ENCODE measurements around the gene FAAP100. TPM values are rescaled to one million over a fixed set of nuclear protein-coding genes. Genes with fewer than 3 reads are reported as not detected.

FAAP100 gene
- total and polyA plus RNA-seq, 2 donors (not counting 1 experiment from before 2014, with no cell fraction given) = 62.0 to 72.7 TPM

GRCh38 chr17:81580481-81580880 lies 28.3 kb upstream of the FAAP100 start:
- no peaks in the 10 kb centered on the region for H3K27me3 Mint-ChIP-seq
- ATAC-seq (ENCODE audit: low read depth) = no peak
- peaks cover 68% of the 10 kb centered on the region for H3K79me2 ChIP-seq (ENCODE audit: control insufficient read depth, insufficient read depth, low read length)
- H3K27me3 ChIP-seq (replicated peaks in 1 of 4; ENCODE audit: control extremely low read depth in 1 of 4, control insufficient read depth in 3 of 4, insufficient read depth in 4 of 4, low read length in 3 of 4) = no peaks in the 10 kb centered on the region
- CTCF ChIA-PET = no interaction called here
- peaks cover 24% of the 10 kb centered on the region for H4K20me1 ChIP-seq (ENCODE audit: control insufficient read depth, insufficient read depth, low read length, poor library complexity, severe bottlenecking)
- H3K4me2 ChIP-seq (replicated peaks; ENCODE audit: low read depth, low read length, poor library complexity, severe bottlenecking) = no peak overlapping the region
- peaks cover 0 to 7% of the 10 kb centered on the region in 2 donors for H3K4me1 ChIP-seq (ENCODE audit: control insufficient read depth in 2 of 2, insufficient read depth in 2 of 2, low read length in 2 of 2)
- 100% methylated on average over 5 of the region's 6 CpGs for WGBS (ENCODE audit: insufficient coverage)
- no peak overlapping the region for H3K9ac ChIP-seq (ENCODE audit: low read length)
- no peak for TF ChIP-seq CTCF (IDR thresholded peaks at IDR 0.05)
- no peak for TF ChIP-seq EZH2 (IDR thresholded peaks at IDR 0.05; ENCODE audit: borderline replicate concordance, insufficient read depth, low read depth, low read length, poor library complexity, severe bottlenecking)
- H3K4me3 Mint-ChIP-seq = no peak overlapping the region
- H3K27ac Mint-ChIP-seq = no peak overlapping the region
- H3K27ac ChIP-seq (ENCODE audit: low read length in 2 of 2) = no peak overlapping the region
- H3K9me3 Mint-ChIP-seq (ENCODE audit: insufficient read depth) = no peaks in the 10 kb centered on the region
- DNase-seq = no peak
- POLR2A ChIA-PET = interaction anchor here (0.5 kb wide), 1 partner anchor 12 kb away, joined by 4 read pairs; no protein-coding TSS in a partner anchor
- peaks cover 0 to 60% of the 10 kb centered on the region in 2 experiments for H3K36me3 ChIP-seq (replicated peaks in 1 of 2; ENCODE audit: control extremely low read depth in 1 of 2, control insufficient read depth in 1 of 2, extremely low read depth in 1 of 2, insufficient read depth in 2 of 2, low read length in 1 of 2)
- no peaks in the 10 kb centered on the region for H3K9me3 ChIP-seq (ENCODE audit: control extremely low read depth in 1 of 3, control insufficient read depth in 2 of 3, insufficient read depth in 1 of 3, low read length in 2 of 3)
- no peak overlapping the region for H3K4me3 ChIP-seq (ENCODE audit: control extremely low read depth in 1 of 5, extremely low read depth in 1 of 5, insufficient read depth in 1 of 5, low read depth in 2 of 5, low read length in 4 of 5)
- intact Hi-C loops (cut with micrococcal nuclease) = no loop called here
- H2AFZ ChIP-seq (ENCODE audit: insufficient read depth, low read depth, low read length, poor library complexity, severe bottlenecking) = no peak overlapping the region
- H3K4me1 Mint-ChIP-seq = peaks cover 13% of the 10 kb centered on the region

- intact Hi-C loops (cut with micrococcal nuclease) = no loop called here
- ATAC-seq (ENCODE audit: low read depth) (no peak), DNase-seq (no peak)
- Histone ChIP-seq H3K79me2 (ENCODE audit: control insufficient read depth, insufficient read depth, low read length) (peaks cover 63% of the 10 kb centered on the region), H2AFZ (ENCODE audit: insufficient read depth, low read depth, low read length, poor library complexity, severe bottlenecking) (no peak overlapping the region), H3K36me3 (replicated peaks in 1 of 2; ENCODE audit: control extremely low read depth in 1 of 2, control insufficient read depth in 1 of 2, extremely low read depth in 1 of 2, insufficient read depth in 2 of 2, low read length in 1 of 2) (peaks cover 0 to 58% of the 10 kb centered on the region in 2 experiments), H3K9me3 (ENCODE audit: control extremely low read depth in 1 of 3, control insufficient read depth in 2 of 3, insufficient read depth in 1 of 3, low read length in 2 of 3) (no peaks in the 10 kb centered on the region), H4K20me1 (ENCODE audit: control insufficient read depth, insufficient read depth, low read length, poor library complexity, severe bottlenecking) (peaks cover 24% of the 10 kb centered on the region), H3K4me2 (replicated peaks; ENCODE audit: low read depth, low read length, poor library complexity, severe bottlenecking) (no peak overlapping the region), H3K27me3 (replicated peaks in 1 of 4; ENCODE audit: control extremely low read depth in 1 of 4, control insufficient read depth in 3 of 4, insufficient read depth in 4 of 4, low read length in 3 of 4) (no peaks in the 10 kb centered on the region), H3K4me1 (ENCODE audit: control insufficient read depth in 2 of 2, insufficient read depth in 2 of 2, low read length in 2 of 2) (peaks cover 0 to 7% of the 10 kb centered on the region in 2 donors), H3K4me3 (ENCODE audit: control extremely low read depth in 1 of 5, extremely low read depth in 1 of 5, insufficient read depth in 1 of 5, low read depth in 2 of 5, low read length in 4 of 5) (no peak overlapping the region), H3K27ac (ENCODE audit: low read length in 2 of 2) (no peak overlapping the region), H3K9ac (ENCODE audit: low read length) (no peak overlapping the region)
- peaks cover 13% of the 10 kb centered on the region for H3K4me1 Mint-ChIP-seq
- TF ChIP-seq CTCF (IDR thresholded peaks at IDR 0.05) = no peak
- no peak for TF ChIP-seq EZH2 (IDR thresholded peaks at IDR 0.05; ENCODE audit: borderline replicate concordance, insufficient read depth, low read depth, low read length, poor library complexity, severe bottlenecking)
- H3K27ac Mint-ChIP-seq = peak overlapping the region; percentile 20
- no peak overlapping the region for H3K4me3 Mint-ChIP-seq
- ChIA-PET CTCF (no interaction called here), POLR2A (interaction anchor here (0.5 kb wide), 1 partner anchor 12 kb away, joined by 4 read pairs; no protein-coding TSS in a partner anchor)
- WGBS (ENCODE audit: insufficient coverage) = 98% methylated on average over 10 of the region's 10 CpGs
- no peaks in the 10 kb centered on the region for H3K27me3 Mint-ChIP-seq
- H3K9me3 Mint-ChIP-seq (ENCODE audit: insufficient read depth) = no peaks in the 10 kb centered on the region
These were observed 27.7 kb upstream of the FAAP100 start for GRCh38 chr17:81579821-81580321.

Data from B cell (primary cell).